CD4-positive, alpha-beta T cell (primary cell): ENCODE measurements around the gene SPATA24. TPM values are rescaled to one million over a fixed set of nuclear protein-coding genes. Genes with fewer than 3 reads are reported as not detected.
"Not testable (repeated sequence)": the region's sequence is repeated elsewhere in the genome, so short reads cannot be mapped to it uniquely, and the experiment has no call there.

Experiments used
- ATAC-seq: fragments of 200-7000 bp; cut with Tn5 transposase; one replicate; pipeline ENCODE4 v1.10.0; 2022; ENCODE audit warnings: mild to moderate bottlenecking; ENCODE audit not compliant: poor library complexity
- CTCF ChIA-PET: fragments of 350-600 bp; sonication (Branson Sonifier 250); formaldehyde crosslinking; loops from one replicate; lab custom pipeline; 2021; ENCODE audit warnings: antibody characterized with exemption, inconsistent platforms; lab: Charles Lee
- POLR2A ChIA-PET: fragments of 350-600 bp; sonication (Branson Sonifier 250); formaldehyde crosslinking; loops from one replicate; lab custom pipeline; 2021; ENCODE audit warnings: antibody characterized with exemption, inconsistent platforms; lab: Charles Lee
- DNase-seq, 14 experiments: peaks; one replicate each; pipeline ENCODE4 v3.0.0-alpha.2; 2013 to 2020; ENCODE audit warnings: mixed read lengths in 2 of 14
- H3K27ac ChIP-seq, 2 donors: one replicate each; pipeline versions ENCODE4 v1.5.1 to v1.7.0; 2013; ENCODE audit warnings: low read length in 2 of 2, low read depth in 1 of 2, mild to moderate bottlenecking in 1 of 2
- H3K27me3 ChIP-seq, 2 experiments: 1 replicate in 1 of 2; 2 replicates in 1 of 2; pipeline versions ENCODE4 v1.6.1 to v1.7.0; 2013; ENCODE audit warnings: low read length in 2 of 2, control low read depth in 1 of 2, mild to moderate bottlenecking in 1 of 2, moderate library complexity in 1 of 2; ENCODE audit not compliant: insufficient read depth in 2 of 2, control insufficient read depth in 1 of 2
- H3K36me3 ChIP-seq: one replicate; pipeline ENCODE4 v1.6.1; 2013; ENCODE audit warnings: low read length, control low read depth; ENCODE audit not compliant: insufficient read depth
- H3K4me1 ChIP-seq: one replicate; pipeline ENCODE4 v1.6.1; 2013; ENCODE audit warnings: low read length, control low read depth; ENCODE audit not compliant: insufficient read depth
- H3K4me3 ChIP-seq: one replicate; pipeline ENCODE4 v1.5.1; 2013; ENCODE audit warnings: mild to moderate bottlenecking, low read length, moderate library complexity
- H3K9me3 ChIP-seq, 2 experiments: 1 replicate in 1 of 2; 2 replicates in 1 of 2; pipeline versions ENCODE4 v1.6.1 to v1.7.0; 2013; ENCODE audit warnings: low read length in 2 of 2, mild to moderate bottlenecking in 2 of 2, control low read depth in 1 of 2, moderate library complexity in 1 of 2; ENCODE audit not compliant: control insufficient read depth in 1 of 2, insufficient read depth in 1 of 2
- H3K27ac Mint-ChIP-seq: one replicate; pipeline ENCODE4 v1.8.0; 2020; ENCODE audit warnings: mixed read lengths
- H3K27me3 Mint-ChIP-seq: one replicate; pipeline ENCODE4 v1.8.0; 2021; ENCODE audit warnings: mixed read lengths
- H3K36me3 Mint-ChIP-seq: one replicate; pipeline ENCODE4 v1.8.0; 2021; ENCODE audit warnings: low read depth, mixed read lengths
- H3K4me1 Mint-ChIP-seq: one replicate; pipeline ENCODE4 v1.8.0; 2021; ENCODE audit warnings: low read depth, mixed read lengths
- H3K4me3 Mint-ChIP-seq: one replicate; pipeline ENCODE4 v1.8.0; 2020; ENCODE audit warnings: mild to moderate bottlenecking, mixed read lengths
- H3K9me3 Mint-ChIP-seq: one replicate; pipeline ENCODE4 v1.8.0; 2020; ENCODE audit warnings: mixed read lengths
- intact Hi-C, 2 experiments: fragments of 100-400 bp; cut with DNase I in 1 of 2; cut with micrococcal nuclease in 1 of 2; formaldehyde crosslinking; loops; one replicate each; pipeline versions ENCODE4 v1.15.1 to v1.9.0; 2023 to 2025; cut with DNase I, micrococcal nuclease
- total RNA-seq, 174 experiments: library from RNA in 2 of 174; stranded (reverse) in 2 of 174; gene quantifications; one replicate each; pipeline ENCODE4 v1.2.3 and lab custom pipeline; 2021 to 2026
- TF ChIP-seq, protein P1 (sequence below): fragments of 200-600 bp; IDR thresholded peaks from one replicate; pipeline ENCODE4 v1.8.0; 2022; ENCODE audit warnings: antibody characterized with exemption, mild to moderate bottlenecking

SPATA24 gene
- total RNA-seq, 2 experiments from 2014 or later: 3.0 to 3.9 TPM

DNA sequence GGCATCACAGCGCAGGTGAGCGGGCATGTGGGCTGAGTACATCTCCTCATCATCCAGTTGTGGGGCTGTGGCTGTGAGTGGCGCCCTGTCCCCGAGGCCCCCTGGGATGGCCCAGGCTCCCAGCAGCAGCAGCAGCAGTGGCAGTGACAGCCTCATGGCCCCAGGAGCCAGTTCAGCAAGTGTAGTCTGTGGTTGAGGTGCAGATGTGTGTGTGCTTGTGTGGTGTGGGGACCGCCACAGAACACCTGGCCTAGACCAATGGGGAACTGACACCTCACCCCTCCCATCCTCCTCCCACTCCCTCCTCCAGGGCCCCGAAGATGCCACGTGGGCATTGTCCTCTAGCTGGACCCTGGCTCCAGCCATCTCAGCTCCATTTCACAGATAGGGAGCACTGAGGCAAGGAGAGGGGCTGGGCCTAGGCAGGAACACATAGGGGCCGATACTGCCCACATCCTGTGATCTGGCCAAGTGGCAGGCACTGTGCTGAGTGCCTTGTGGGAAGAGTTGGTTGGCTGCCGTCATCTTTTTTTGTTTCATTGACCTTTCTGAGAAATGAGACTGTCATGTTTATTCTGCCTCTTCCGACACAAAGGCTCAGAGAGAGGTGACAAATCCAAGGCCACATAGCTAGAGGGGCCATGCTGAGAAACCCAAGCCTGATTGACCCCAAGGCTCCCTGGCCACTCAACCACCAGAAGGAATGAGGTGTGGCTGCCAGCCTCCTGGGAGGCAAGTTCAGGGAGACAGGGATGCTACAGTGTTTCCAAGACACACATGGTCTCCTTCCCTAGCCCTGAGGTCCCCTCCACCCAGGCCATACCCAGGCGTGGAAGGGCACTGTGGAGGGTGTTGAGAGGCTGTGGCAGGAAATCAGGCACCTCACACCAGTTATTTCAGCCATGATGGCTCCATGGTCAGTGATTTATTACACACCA is 13.9 kb downstream of the SPATA24 start, which contains the start of gene MZB1:
TSS of gene MZB1 (minus strand) at position 213 of the 938 bp plus-strand sequence. CDS start at position 156, 57 bp downstream.
- ChIA-PET POLR2A (interaction anchor here (1.0 to 3.2 kb wide), 3 partner anchors 14 to 175 kb away, joined by 3 to 11 read pairs (median 3); partner anchors contain the start of gene SPATA24), CTCF (no interaction called here)
- Mint-ChIP-seq H3K27me3 (no peaks in the 10 kb centered on the region), H3K4me1 (peaks cover 57% of the 10 kb centered on the region), H3K9me3 (no peaks in the 10 kb centered on the region), H3K36me3 (no peaks in the 10 kb centered on the region), H3K27ac (peak within 1 kb of the TSS; percentile 66), H3K4me3 (peak within 1 kb of the TSS; percentile 64)
- DNase-seq (peak in 11 of 14 experiments; percentile 17 to 84 (median 37)), ATAC-seq (peak; percentile 24)
- H3K4me3 ChIP-seq: no peak within 1 kb of the TSS
- H3K36me3 ChIP-seq: no peaks in the 10 kb centered on the region
- peak within 1 kb of the TSS in 1 of 2 donors; percentile 60 for H3K27ac ChIP-seq
- H3K27me3 ChIP-seq: peaks cover 0 to 6% of the 10 kb centered on the region in 2 experiments
- H3K4me1 ChIP-seq: peaks cover 74% of the 10 kb centered on the region
- intact Hi-C loops: loop anchor here (5.0 kb wide), 1 partner anchor 48 kb away; the partner anchor contains the start of gene PAIP2 (in 2 of the 2)
- no peaks in the 10 kb centered on the region for H3K9me3 ChIP-seq
- TF ChIP-seq, protein P1, sequence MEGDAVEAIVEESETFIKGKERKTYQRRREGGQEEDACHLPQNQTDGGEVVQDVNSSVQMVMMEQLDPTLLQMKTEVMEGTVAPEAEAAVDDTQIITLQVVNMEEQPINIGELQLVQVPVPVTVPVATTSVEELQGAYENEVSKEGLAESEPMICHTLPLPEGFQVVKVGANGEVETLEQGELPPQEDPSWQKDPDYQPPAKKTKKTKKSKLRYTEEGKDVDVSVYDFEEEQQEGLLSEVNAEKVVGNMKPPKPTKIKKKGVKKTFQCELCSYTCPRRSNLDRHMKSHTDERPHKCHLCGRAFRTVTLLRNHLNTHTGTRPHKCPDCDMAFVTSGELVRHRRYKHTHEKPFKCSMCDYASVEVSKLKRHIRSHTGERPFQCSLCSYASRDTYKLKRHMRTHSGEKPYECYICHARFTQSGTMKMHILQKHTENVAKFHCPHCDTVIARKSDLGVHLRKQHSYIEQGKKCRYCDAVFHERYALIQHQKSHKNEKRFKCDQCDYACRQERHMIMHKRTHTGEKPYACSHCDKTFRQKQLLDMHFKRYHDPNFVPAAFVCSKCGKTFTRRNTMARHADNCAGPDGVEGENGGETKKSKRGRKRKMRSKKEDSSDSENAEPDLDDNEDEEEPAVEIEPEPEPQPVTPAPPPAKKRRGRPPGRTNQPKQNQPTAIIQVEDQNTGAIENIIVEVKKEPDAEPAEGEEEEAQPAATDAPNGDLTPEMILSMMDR: no peak

DNA sequence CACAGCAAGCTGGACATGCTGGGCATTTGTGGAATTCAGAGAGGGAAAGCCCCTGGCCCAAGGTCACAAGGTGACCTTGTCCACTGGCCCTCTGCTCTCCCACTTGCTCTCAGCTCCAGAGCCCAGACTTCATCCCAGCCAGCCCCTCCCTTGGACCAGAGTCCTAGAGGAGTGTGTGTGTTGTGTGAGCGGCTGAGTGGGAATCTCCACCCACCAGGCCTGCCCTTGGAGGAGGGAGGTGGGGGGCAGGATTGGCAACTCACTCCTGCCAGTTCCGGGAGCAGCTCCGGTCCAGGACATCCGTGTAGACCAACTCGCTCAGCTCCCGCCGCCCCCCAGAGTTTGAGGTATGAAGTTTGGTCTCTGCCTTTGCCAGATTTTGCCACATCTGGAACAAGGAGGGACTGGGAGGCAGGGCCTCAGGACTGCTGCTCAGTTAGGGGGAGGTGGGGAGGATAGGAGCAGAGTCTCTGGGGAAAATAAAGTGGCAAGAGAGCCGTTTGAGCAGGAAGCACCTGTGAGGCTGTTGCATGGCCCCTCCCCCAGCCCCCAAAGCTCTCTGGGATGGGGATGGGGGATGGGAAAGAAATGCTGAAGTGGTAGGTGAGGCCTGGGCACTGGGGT is 15.6 kb downstream of the SPATA24 start:
- Mint-ChIP-seq H3K27ac (no peak overlapping the region), H3K27me3 (no peaks in the 10 kb centered on the region), H3K9me3 (no peaks in the 10 kb centered on the region), H3K4me3 (no peak overlapping the region), H3K4me1 (peaks cover 65% of the 10 kb centered on the region), H3K36me3 (no peaks in the 10 kb centered on the region)
- H3K9me3 ChIP-seq: no peaks in the 10 kb centered on the region
- ATAC-seq (no peak), DNase-seq (no peak)
- peaks cover 73% of the 10 kb centered on the region for H3K4me1 ChIP-seq
- CTCF ChIA-PET: no interaction called here
- POLR2A ChIA-PET: interaction anchor here (1.8 to 3.2 kb wide), 2 partner anchors 15 to 46 kb away, joined by 5 to 11 read pairs; partner anchors contain the start of genes PAIP2 and SPATA24
- H3K27me3 ChIP-seq: no peaks in the 10 kb centered on the region
- intact Hi-C loops: loop anchor here in 1 of 2 experiments (5.0 kb wide), 1 partner anchor 46 kb away; the partner anchor contains the start of gene PAIP2
- TF ChIP-seq, protein P1: no peak
- no peaks in the 10 kb centered on the region for H3K36me3 ChIP-seq
- no peak overlapping the region for H3K4me3 ChIP-seq
- H3K27ac ChIP-seq: no peak overlapping the region

DNA sequence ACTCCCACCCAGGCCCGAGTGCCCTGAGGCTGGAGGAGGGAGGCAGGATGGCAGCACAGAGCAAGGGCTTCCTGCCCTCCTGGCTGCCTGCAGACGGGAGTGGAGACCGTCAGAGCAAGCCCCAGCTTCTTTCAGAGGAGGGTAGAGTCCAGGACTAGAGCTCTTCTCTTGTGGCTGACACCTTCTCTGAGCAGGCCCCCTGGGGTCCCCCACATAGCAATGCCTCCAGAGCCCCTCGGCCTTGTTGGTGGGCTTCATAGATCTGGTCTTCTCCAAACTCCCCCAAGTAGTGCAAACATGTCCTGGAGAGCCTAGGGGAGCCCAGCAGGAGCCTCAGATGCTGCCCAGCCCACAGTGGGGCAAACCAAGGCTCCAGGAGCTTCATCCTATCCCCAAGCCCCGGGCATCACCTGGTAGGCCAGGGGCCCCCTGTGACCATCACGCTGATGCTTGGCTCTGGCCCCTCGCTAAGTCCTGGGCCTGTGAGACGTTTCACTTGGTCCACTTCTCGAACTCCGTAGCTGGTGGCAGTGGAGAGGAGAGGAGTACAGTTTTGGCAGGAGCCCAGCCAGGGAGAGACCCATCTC is 16.2 kb downstream of the SPATA24 start:
- Histone ChIP-seq H3K4me3 (no peak overlapping the region), H3K36me3 (no peaks in the 10 kb centered on the region), H3K4me1 (peaks cover 67% of the 10 kb centered on the region), H3K9me3 (no peaks in the 10 kb centered on the region), H3K27ac (no peak overlapping the region), H3K27me3 (no peaks in the 10 kb centered on the region)
- intact Hi-C loops: loop anchor here in 1 of 2 experiments (5.0 kb wide), 1 partner anchor 45 kb away; the partner anchor contains the start of gene PAIP2
- H3K27me3 Mint-ChIP-seq: no peaks in the 10 kb centered on the region
- H3K4me1 Mint-ChIP-seq: peaks cover 59% of the 10 kb centered on the region
- ChIA-PET POLR2A (interaction anchor here (1.8 kb wide), 1 partner anchor 46 kb away, joined by 5 read pairs; the partner anchor contains the start of gene PAIP2), CTCF (no interaction called here)
- ATAC-seq: no peak
- TF ChIP-seq, protein P1: no peak
- no peaks in the 10 kb centered on the region for H3K9me3 Mint-ChIP-seq
- no peaks in the 10 kb centered on the region for H3K36me3 Mint-ChIP-seq
- no peak overlapping the region for H3K4me3 Mint-ChIP-seq
- no peak overlapping the region for H3K27ac Mint-ChIP-seq
- no peak for DNase-seq

DNA sequence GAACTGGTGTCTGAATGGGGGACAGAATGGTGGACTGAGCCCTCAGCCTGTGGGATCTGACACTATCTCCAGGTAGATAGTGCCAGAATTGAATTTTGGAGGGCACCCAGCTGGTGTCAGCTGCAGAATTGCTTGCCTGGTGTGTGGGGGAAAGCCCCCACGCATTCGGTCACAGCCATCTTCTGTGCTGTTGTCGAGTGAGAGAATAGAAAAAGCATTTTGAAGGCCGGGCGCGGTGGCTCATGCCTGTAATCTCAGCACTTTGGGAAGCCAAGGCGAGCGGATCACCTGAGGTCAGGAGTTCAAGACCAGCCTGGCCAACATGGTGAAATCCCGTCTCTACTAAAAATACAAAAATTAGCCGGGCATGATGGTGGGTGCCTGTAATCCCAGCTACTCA is 16.9 kb downstream of the SPATA24 start:
- H3K36me3 Mint-ChIP-seq, H3K9me3 Mint-ChIP-seq, H3K27ac ChIP-seq, H3K27me3 ChIP-seq, H3K4me3 ChIP-seq, H3K36me3 ChIP-seq, H3K27me3 Mint-ChIP-seq, H3K4me3 Mint-ChIP-seq, CTCF ChIA-PET, DNase-seq, ATAC-seq, H3K9me3 ChIP-seq: not testable (repeated sequence)
- Mint-ChIP-seq H3K27ac (peak overlapping the region; percentile 85), H3K4me1 (peaks cover 57% of the 10 kb centered on the region)
- POLR2A ChIA-PET: interaction anchor here (1.3 kb wide), 1 partner anchor 45 kb away, joined by 5 read pairs; the partner anchor contains the start of gene PAIP2
- H3K4me1 ChIP-seq: peaks cover 60% of the 10 kb centered on the region
- intact Hi-C loops: loop anchor here in 1 of 2 experiments (5.0 kb wide), 1 partner anchor 45 kb away; the partner anchor contains the start of gene PAIP2
